Measurements from ENCODE around the gene TP53RK.
A peak's percentile ranks its signal among the peaks of the same experiment; 100 is the strongest.

The TP53RK gene
- 47.5 to 54.2 (median 49.9) reads per million in 4 experiments for total RNA-seq

DNA sequence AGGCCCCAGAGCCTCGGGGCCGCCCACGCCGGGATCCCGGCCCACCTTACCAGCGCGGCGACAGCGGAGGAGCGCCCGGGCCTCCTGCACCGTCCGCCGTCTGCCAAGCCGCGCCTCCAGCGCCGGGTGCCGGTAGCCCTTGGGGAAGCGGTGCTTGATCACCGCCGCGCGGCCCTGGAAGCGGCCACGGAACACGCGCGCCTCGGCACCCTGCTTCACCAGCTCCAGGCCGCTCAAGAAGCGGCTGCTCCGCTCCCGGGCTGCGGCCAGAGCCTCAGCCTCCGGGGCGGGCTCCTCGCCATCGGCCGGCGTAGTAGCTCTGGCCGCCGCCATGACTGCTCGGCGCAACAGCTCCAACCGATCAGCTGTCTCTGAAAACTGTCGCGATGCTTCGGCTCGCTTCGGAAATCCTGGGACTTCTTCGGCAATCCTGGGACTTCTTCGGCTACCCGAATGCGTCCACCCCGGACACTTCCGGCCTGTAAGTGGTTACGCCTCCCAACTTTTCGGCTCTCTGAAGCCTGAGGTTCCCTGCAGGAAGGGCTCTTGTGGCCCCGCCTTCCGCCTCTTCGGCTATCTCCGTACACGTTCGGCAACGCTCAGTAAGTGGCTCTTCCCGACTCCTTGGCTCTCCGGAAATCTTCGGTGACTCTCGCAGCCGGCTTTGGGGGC lies at the start of gene TP53RK:
Gene TP53RK, minus strand, starts transcription at position 363 of the 672 bp plus-strand sequence. Its CDS starts 30 bp downstream, at position 333.
- peak; percentile 96 for DNase-seq

DNA sequence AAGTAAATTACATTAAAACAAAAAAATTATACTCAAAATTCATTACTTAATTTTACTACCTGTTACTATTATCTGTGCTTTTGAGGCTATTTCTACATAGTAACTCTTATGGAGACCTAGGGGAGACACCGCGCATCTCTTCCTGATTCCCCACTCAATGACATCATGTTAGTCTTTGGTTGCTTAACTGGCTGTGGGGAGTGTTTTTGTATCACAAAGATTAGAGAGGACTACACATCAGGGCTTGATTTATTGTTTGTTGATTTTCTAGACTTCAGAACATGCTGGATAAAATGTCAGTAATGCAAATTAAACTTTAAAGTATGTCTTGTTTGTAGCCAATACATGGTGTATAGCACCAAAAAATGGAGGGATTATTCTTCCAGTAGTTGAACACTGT lies 46.2 kb upstream of the TP53RK start:
- no peak for DNase-seq

- DNase-seq = no peak
Measured at GRCh38 chr20:46731770-46732169, 42.5 kb upstream of the TP53RK start.

- DNase-seq = no peak
Measured at GRCh38 chr20:46725186-46726165, 36.2 kb upstream of the TP53RK start.

GRCh38 chr20:46724343-46724959 lies 35.2 kb upstream of the TP53RK start:
- no peak for DNase-seq

- no peak for DNase-seq
Measured at GRCh38 chr20:46723039-46723438, 33.8 kb upstream of the TP53RK start.

DNA sequence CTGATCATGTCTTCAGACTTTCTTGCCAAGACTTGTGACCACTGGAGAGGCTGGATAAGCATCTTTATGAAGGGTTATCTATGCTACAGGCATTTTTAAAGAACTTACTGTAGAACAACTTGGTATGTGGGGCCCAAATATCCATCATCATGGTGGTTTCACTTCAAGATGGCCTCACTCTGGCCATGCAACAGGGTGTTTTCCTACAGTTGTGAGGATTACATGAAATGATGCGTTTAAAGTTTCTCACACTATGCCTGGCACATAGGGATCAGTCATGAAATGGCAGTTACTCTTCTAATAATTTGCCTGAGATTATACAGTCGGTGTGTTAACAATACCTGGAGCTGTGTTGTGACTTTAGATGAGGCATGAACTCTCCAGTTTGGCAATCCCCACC lies 33.2 kb upstream of the TP53RK start:
- DNase-seq = no peak

DNA sequence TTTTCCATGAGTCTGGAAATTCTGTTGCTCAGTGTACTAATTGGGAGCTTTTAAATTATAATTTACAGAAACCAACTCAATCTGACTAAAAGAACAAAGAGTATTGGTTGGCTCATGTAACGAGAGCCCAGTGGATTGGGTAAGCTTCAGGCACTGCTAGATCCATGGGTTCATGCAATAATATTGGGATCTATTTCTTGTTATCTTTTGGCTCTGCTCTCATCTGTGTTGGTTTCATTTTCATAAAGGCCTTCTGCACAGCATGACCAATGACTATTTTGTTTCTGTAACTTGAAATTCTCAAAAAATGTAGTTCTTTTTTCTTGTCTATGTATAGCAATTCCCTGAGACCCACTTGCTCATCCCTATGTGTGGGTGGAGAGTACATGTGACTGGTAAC lies 32.2 kb upstream of the TP53RK start:
- DNase-seq = no peak

DNA sequence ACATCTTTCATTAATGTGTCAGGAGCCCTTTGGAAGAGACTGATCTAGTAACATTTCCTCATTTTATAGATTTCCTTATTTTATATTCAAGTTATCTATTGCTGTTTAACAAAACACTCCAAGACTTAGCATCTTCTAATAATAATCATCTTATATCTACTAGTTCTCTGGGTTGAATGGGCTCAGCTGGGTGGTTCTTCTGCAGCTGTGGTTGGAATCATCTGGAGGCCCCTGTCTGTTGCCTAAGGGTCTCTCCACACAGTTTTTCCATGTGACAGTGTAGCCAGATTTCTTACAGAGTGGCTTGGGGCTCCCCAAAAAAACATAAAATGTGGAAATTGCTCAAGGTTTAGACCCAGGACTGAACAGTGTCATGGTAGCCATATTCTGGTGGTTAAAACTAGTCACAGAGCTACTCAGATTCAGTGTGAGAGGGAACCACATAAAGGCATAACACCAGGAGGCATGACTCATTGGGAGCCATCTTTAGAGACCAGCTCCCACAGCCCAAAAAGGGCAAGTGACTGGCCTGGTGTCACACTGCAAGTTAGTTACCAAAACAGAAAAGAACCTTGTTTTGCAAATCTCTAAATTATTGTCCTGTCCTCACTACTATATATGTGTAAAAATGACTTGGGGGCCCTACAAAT lies 31.7 kb upstream of the TP53RK start:
- DNase-seq = no peak

- no peak for DNase-seq
Measured at GRCh38 chr20:46720019-46720418, 30.8 kb upstream of the TP53RK start.

- DNase-seq = no peak
Measured at GRCh38 chr20:46717818-46718541, 28.7 kb upstream of the TP53RK start.

DNA sequence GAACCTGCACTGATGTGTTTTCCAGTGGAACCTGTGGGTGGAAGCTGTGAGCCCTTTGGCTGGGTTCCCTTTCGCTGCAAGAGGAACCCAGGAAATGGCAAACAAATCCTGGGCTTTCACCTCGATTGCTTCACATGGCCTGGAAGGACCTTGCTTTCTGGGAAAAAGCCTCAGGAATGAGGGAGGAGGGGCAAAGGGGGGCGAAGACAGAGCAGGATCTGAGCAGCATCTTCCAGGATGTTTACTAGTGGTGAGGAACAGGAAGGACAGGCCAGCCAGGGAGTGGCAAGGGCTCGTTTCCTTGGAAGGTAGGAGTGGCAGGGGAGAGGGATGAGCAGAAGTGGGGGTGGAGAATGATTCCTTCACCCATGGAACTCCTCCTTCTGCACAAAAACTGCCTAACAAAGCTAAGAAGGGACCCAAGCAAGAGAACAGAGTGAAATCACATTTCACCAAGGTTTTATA lies 26.1 kb upstream of the TP53RK start:
- no peak for DNase-seq

DNA sequence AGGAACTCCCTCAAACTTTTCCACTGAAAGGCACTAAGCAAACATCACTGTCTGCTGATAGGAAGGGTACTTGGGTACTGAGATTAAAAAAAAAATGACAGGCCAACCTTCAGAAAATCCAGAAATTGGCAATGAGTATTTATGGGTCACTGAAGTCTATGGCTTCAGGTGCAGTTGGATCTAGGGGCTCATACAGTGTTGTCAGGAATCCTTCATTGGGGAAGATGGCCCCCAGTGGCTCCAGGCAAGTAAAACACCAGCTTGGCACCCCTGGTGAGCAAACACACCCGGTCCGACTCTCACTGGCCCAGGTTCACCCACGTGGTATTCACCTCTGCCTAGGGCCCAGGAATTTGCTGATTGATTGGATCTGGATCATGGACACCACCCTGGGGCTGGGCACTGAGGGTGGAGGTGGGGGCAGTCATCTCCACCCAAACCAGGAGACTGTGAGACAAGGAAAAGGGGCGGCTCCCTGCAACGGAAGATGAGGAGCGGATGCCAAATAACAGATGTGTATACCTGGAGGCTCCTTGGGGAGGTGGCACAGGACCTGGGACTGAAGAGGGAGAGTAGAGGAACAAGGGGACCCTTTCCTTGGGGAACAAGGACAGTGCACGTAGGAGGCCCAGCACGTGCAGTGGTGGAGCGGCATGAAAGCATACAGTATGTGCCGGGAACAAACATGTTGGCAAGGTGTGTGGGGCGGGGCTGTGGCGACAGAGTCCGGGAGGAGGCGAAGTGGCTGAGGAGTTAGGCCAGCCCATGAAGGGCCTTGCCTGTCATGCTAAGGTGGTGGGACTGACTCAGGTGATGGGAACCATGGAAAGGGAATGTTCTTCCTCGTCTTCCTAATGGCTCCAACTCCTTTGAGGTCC lies 25.0 kb upstream of the TP53RK start:
- DNase-seq = no peak

DNA sequence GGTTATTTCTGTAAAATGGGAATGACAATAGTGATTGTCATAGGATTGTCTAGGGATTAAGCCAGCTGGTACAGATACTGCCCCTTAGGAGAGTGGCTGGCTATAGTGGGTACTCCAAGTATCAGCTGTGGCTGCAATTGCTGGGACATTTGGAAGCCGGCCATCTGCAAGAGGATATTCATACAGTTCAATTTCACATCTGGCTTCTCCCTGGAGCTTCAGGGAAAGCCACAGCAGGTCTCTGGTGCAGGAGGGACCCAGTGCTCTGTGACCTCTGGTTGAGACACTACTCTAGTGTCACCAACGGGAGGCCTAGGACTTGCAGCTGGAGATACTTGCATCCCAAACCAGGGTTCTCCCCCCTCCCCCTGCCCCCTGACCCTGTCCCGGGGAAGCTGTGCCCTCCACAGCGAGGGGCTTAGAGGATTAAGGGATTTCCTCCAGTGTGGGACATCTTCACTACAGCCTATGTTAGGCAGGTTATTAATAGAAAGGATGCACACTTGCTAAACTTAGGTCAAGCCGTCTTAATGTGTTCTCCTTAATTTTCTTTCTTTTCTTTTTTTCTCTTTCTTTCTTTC lies 22.9 kb upstream of the TP53RK start:
- DNase-seq = no peak

GRCh38 chr20:46710153-46710913 lies 21.1 kb upstream of the TP53RK start:
- no peak for DNase-seq

GRCh38 chr20:46709459-46710152 lies 20.4 kb upstream of the TP53RK start, which contains the start of gene SLC2A10:
Gene SLC2A10, plus strand, starts transcription at chr20:46709649. Its CDS starts 88 bp downstream, at chr20:46709737.
- no peak for DNase-seq

GRCh38 chr20:46709055-46709458 lies 19.8 kb upstream of the TP53RK start:
- no peak for DNase-seq

- DNase-seq = no peak
Measured at GRCh38 chr20:46708172-46708860, 19.1 kb upstream of the TP53RK start.

Measured in effector CD8-positive, alpha-beta T cell (primary cell).